ENCODE results near the gene HDHD3.

The HDHD3 gene

GRCh38 chr9:113389451-113389850 lies 12.7 kb upstream of the HDHD3 start:
- no peak for TF ChIP-seq GABPA (IDR thresholded peaks at IDR 0.05; ENCODE audit: low read depth)
- TF ChIP-seq SPI1 (IDR thresholded peaks at IDR 0.05; ENCODE audit: borderline replicate concordance, low read depth) = no peak
- no peak for TF ChIP-seq CTCF (IDR thresholded peaks at IDR 0.05; ENCODE audit: insufficient read depth, low read length)
- TF ChIP-seq POLR2AphosphoS5 (IDR thresholded peaks at IDR 0.05; ENCODE audit: low read depth) = no peak
- no peak for TF ChIP-seq REST (IDR thresholded peaks at IDR 0.05; ENCODE audit: insufficient replicate concordance, low read depth)
- Histone ChIP-seq H3K27ac (replicated peaks) (no peak overlapping the region), H3K27me3 (ENCODE audit: insufficient read depth, poor library complexity, severe bottlenecking) (no peaks in the 10 kb centered on the region), H3K4me3 (replicated peaks; ENCODE audit: insufficient read depth, low read length) (no peak overlapping the region)
- no peak for DNase-seq (ENCODE audit: low read depth in 1 of 2, low spot score in 1 of 2)

- no peak for DNase-seq (ENCODE audit: low read depth in 1 of 2, low spot score in 1 of 2)
- Histone ChIP-seq H3K27ac (replicated peaks) (no peak overlapping the region), H3K4me3 (replicated peaks; ENCODE audit: insufficient read depth, low read length) (no peak overlapping the region), H3K27me3 (ENCODE audit: insufficient read depth, poor library complexity, severe bottlenecking) (no peaks in the 10 kb centered on the region)
- TF ChIP-seq GABPA (IDR thresholded peaks at IDR 0.05; ENCODE audit: low read depth) = no peak
- TF ChIP-seq SPI1 (IDR thresholded peaks at IDR 0.05; ENCODE audit: borderline replicate concordance, low read depth) = no peak
- no peak for TF ChIP-seq POLR2AphosphoS5 (IDR thresholded peaks at IDR 0.05; ENCODE audit: low read depth)
- TF ChIP-seq REST (IDR thresholded peaks at IDR 0.05; ENCODE audit: insufficient replicate concordance, low read depth) = no peak
- no peak for TF ChIP-seq CTCF (IDR thresholded peaks at IDR 0.05; ENCODE audit: insufficient read depth, low read length)
These were observed 12.0 kb upstream of the HDHD3 start for GRCh38 chr9:113388833-113389232.

GRCh38 chr9:113387560-113388230 lies 10.9 kb upstream of the HDHD3 start:
- DNase-seq (ENCODE audit: low read depth in 1 of 2, low spot score in 1 of 2) = no peak
- TF ChIP-seq CTCF (IDR thresholded peaks at IDR 0.05; ENCODE audit: insufficient read depth, low read length) (no peak), SPI1 (IDR thresholded peaks at IDR 0.05; ENCODE audit: borderline replicate concordance, low read depth) (no peak)
- H3K4me3 ChIP-seq (replicated peaks; ENCODE audit: insufficient read depth, low read length) = no peak overlapping the region
- no peaks in the 10 kb centered on the region for H3K27me3 ChIP-seq (ENCODE audit: insufficient read depth, poor library complexity, severe bottlenecking)
- no peak overlapping the region for H3K27ac ChIP-seq (replicated peaks)
